ENCODE measurements around the gene ANGEL2.

GRCh38 chr1:213054142-213054541, 38.5 kb upstream of the ANGEL2 start:
- TF ChIP-seq CTCF (IDR thresholded peaks at IDR 0.05) (no peak), POLR2A (IDR thresholded peaks at IDR 0.05) (no peak)

Data from lower leg skin (tissue), 3 donors.